SH-SY5Y (cell line): Measurements from ENCODE around the gene PTPRD.

Experiments
- GATA2 ChIP-seq: IDR thresholded peaks from 2 replicates; pipeline ENCODE4 v1.6.1; 2011; ENCODE audit warnings: mild to moderate bottlenecking, low read depth, low read length
- GATA3 ChIP-seq: IDR thresholded peaks from 2 replicates; pipeline ENCODE4 v1.6.1; 2011; ENCODE audit warnings: low read depth, mild to moderate bottlenecking, low read length, moderate library complexity

Gene PTPRD

GRCh38 chr9:8883321-8883720 lies 1729.5 kb downstream of the PTPRD start:
- TF ChIP-seq GATA2 (no peak), GATA3 (no peak)

GRCh38 chr9:8880060-8880459 lies 1732.7 kb downstream of the PTPRD start:
- no peak for TF ChIP-seq GATA2
- no peak for TF ChIP-seq GATA3

- no peak for TF ChIP-seq GATA3
Observed at GRCh38 chr9:8879284-8879683, 1733.5 kb downstream of the PTPRD start.

- TF ChIP-seq GATA3: no peak
Observed at GRCh38 chr9:8877753-8878494, 1734.9 kb downstream of the PTPRD start.

GRCh38 chr9:8876303-8876702 lies 1736.5 kb downstream of the PTPRD start:
- TF ChIP-seq GATA2: no peak
- no peak for TF ChIP-seq GATA3

- TF ChIP-seq GATA3 (no peak), GATA2 (peak; percentile 43; the same call in 1 of the 2 replicates)
Observed at GRCh38 chr9:8874482-8874881, 1738.3 kb downstream of the PTPRD start.

- TF ChIP-seq GATA3 (no peak), GATA2 (no peak)
Observed at GRCh38 chr9:8872802-8873201, 1740.0 kb downstream of the PTPRD start.

- TF ChIP-seq GATA2 (no peak), GATA3 (no peak)
Observed at GRCh38 chr9:8871796-8872445, 1740.9 kb downstream of the PTPRD start.

GRCh38 chr9:8871396-8871795 lies 1741.4 kb downstream of the PTPRD start:
- TF ChIP-seq GATA2 (no peak), GATA3 (no peak)

GRCh38 chr9:8869812-8870211 lies 1743.0 kb downstream of the PTPRD start:
- TF ChIP-seq GATA3 (no peak), GATA2 (no peak)

- TF ChIP-seq GATA3 (no peak), GATA2 (no peak)
Observed at GRCh38 chr9:8868632-8869031, 1744.2 kb downstream of the PTPRD start.

- no peak for TF ChIP-seq GATA3
- TF ChIP-seq GATA2: no peak
Observed at GRCh38 chr9:8867148-8867547, 1745.7 kb downstream of the PTPRD start.

GRCh38 chr9:8864545-8864896 lies 1748.3 kb downstream of the PTPRD start:
- TF ChIP-seq GATA2 (no peak), GATA3 (no peak)

GRCh38 chr9:8863886-8864544 lies 1748.8 kb downstream of the PTPRD start:
- TF ChIP-seq GATA2: no peak
- TF ChIP-seq GATA3: no peak

GRCh38 chr9:8863069-8863468 lies 1749.7 kb downstream of the PTPRD start:
- TF ChIP-seq GATA2 (no peak), GATA3 (no peak)
